Measurements from ENCODE around the gene TENT4B.

The TENT4B gene

GRCh38 chr16:50248845-50249244, 95.7 kb downstream of the TENT4B start:
- H3K4me3 ChIP-seq (ENCODE audit: low read length), result no peak overlapping the region
- no peak for TF ChIP-seq CTCF (IDR thresholded peaks at IDR 0.05; ENCODE audit: insufficient read depth, low read depth, low read length, missing control alignments)
- no peak for DNase-seq (ENCODE audit: low read depth)

- DNase-seq (ENCODE audit: low read depth), result peak; percentile 54
- no peak overlapping the region for H3K4me3 ChIP-seq (ENCODE audit: low read length)
- TF ChIP-seq CTCF (IDR thresholded peaks at IDR 0.05; ENCODE audit: insufficient read depth, low read depth, low read length, missing control alignments), result no peak
Measured at GRCh38 chr16:50251375-50252081, 98.4 kb downstream of the TENT4B start.

- DNase-seq (ENCODE audit: low read depth), result no peak
- no peak for TF ChIP-seq CTCF (IDR thresholded peaks at IDR 0.05; ENCODE audit: insufficient read depth, low read depth, low read length, missing control alignments)
- H3K4me3 ChIP-seq (ENCODE audit: low read length), result no peak overlapping the region
Measured at GRCh38 chr16:50252082-50252611, 99.0 kb downstream of the TENT4B start.

DNA sequence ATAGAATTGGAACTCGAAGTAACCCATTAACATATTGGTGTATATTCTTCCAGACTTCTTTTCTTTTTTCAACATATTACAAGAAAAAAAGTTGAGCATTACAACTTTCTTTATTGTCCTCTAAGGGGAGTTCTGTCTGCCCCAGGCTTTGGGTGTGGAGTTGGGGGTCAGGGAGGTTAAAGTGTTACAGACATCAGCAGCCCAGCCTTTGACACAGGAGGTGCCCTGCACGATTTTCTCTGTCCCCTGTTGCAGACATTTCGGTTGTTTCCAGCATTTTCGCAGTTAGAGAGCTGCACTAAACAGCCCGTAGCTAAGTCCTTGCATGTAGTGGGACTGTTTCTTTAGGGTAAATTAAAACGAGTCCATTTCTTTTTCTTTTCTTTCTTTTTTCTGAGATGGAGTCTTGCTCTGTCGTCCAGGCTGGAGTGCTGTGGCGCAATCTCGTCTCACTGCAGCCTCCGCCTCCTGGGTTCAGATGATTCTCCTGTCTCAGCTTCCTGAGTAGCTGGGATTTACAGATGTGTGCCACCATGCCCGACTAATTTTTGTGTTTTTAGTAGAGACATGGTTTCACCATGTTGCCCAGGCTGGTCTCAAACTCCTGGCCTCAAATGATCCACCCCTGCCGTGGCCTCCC, 99.9 kb downstream of the TENT4B start:
- TF ChIP-seq CTCF (IDR thresholded peaks at IDR 0.05; ENCODE audit: insufficient read depth, low read depth, low read length, missing control alignments), result no peak
- H3K4me3 ChIP-seq (ENCODE audit: low read length), result no peak overlapping the region
- DNase-seq (ENCODE audit: low read depth), result no peak

DNA sequence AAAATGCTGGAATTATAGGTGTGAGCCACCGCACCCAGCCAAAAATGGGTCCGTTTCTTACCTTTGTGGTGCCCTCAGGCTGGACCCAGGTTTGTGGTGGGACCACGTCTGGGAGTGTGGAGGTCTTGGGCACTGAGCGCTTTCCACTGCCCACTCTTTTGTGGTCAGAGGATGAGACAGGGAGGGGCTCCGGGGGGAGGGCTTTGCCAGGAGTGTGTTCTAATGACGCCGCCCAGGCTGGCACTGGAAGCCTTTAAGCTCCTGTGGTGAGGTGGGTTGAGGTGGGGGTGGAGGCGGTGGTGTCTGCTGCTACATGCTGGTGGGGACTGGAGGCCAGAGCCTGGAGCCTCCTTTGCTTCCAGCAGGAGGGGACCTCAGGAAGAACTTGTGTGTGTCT, 100.4 kb downstream of the TENT4B start:
- DNase-seq (ENCODE audit: low read depth), result no peak
- TF ChIP-seq CTCF (IDR thresholded peaks at IDR 0.05; ENCODE audit: insufficient read depth, low read depth, low read length, missing control alignments), result no peak
- no peak overlapping the region for H3K4me3 ChIP-seq (ENCODE audit: low read length)

GRCh38 chr16:50254072-50254471, 101.0 kb downstream of the TENT4B start:
- H3K4me3 ChIP-seq (ENCODE audit: low read length), result no peak overlapping the region
- TF ChIP-seq CTCF (IDR thresholded peaks at IDR 0.05; ENCODE audit: insufficient read depth, low read depth, low read length, missing control alignments), result no peak
- no peak for DNase-seq (ENCODE audit: low read depth)

Data from epithelial cell of esophagus (primary cell).